Esophagus muscularis mucosa (tissue), 3 donors: ENCODE measurements around the gene HTRA2.

Source experiments
- CTCF ChIP-seq, 3 experiments: fragments of 200-600 bp in 2 of 3; fragments of 450-650 bp in 1 of 3; sonication (generic) in 2 of 3; IDR thresholded peaks; one replicate each; pipeline ENCODE4 v1.5.1; 2017 to 2019; ENCODE audit warnings: antibody characterized with exemption in 3 of 3, mild to moderate bottlenecking in 2 of 3, moderate library complexity in 1 of 3
- POLR2A ChIP-seq: fragments of 450-650 bp; IDR thresholded peaks from one replicate; pipeline ENCODE4 v1.6.1; 2017; ENCODE audit warnings: antibody characterized with exemption, moderate library complexity, mild to moderate bottlenecking, low read depth
- POLR2AphosphoS5 ChIP-seq, 2 donors: sonication (generic); formaldehyde crosslinking; IDR thresholded peaks; one replicate each; pipeline ENCODE4 v1.6.1; 2017; ENCODE audit warnings: antibody characterized with exemption in 2 of 2

GRCh38 chr2:74516650-74517049 lies 13.1 kb upstream of the HTRA2 start:
- TF ChIP-seq CTCF (IDR thresholded peaks at IDR 0.05) (no peak), POLR2A (no peak), POLR2AphosphoS5 (IDR thresholded peaks at IDR 0.05) (no peak)
